Ishikawa (cell line): ENCODE data around the gene RAN.

Experiments used
- CEBPB ChIP-seq: IDR thresholded peaks from 2 replicates; pipeline ENCODE4 v1.6.1; 2012
- EGR1 ChIP-seq: IDR thresholded peaks from 2 replicates; pipeline ENCODE4 v1.6.1; 2012
- EP300 ChIP-seq: IDR thresholded peaks from 2 replicates; pipeline ENCODE4 v1.6.1; 2012; ENCODE audit warnings: borderline replicate concordance
- FOXM1 ChIP-seq: IDR thresholded peaks from 2 replicates; pipeline ENCODE4 v1.6.1; 2012; ENCODE audit warnings: low read depth, borderline replicate concordance
- MAX ChIP-seq: IDR thresholded peaks from 2 replicates; pipeline ENCODE4 v1.6.1; 2012
- RAD21 ChIP-seq: IDR thresholded peaks from 2 replicates; pipeline ENCODE4 v1.6.1; 2012; ENCODE audit warnings: low read depth
- REST ChIP-seq: IDR thresholded peaks from 2 replicates; pipeline ENCODE4 v1.6.1; 2012; ENCODE audit warnings: low read depth, mild to moderate bottlenecking
- TAF1 ChIP-seq: IDR thresholded peaks from 2 replicates; pipeline ENCODE4 v1.6.1; 2012; ENCODE audit warnings: low read depth, mild to moderate bottlenecking
- TCF12 ChIP-seq: IDR thresholded peaks from 2 replicates; pipeline ENCODE4 v1.6.1; 2012; ENCODE audit warnings: low read depth
- TEAD4 ChIP-seq: IDR thresholded peaks from 2 replicates; pipeline ENCODE4 v1.6.1; 2012
- USF1 ChIP-seq: IDR thresholded peaks from 2 replicates; pipeline ENCODE4 v1.6.1; 2012
- YY1 ChIP-seq: IDR thresholded peaks from 2 replicates; pipeline ENCODE4 v1.6.1; 2012; ENCODE audit warnings: low read depth
- ZBTB7A ChIP-seq: IDR thresholded peaks from 2 replicates; pipeline ENCODE4 v1.6.1; 2012; ENCODE audit warnings: low read depth

DNA sequence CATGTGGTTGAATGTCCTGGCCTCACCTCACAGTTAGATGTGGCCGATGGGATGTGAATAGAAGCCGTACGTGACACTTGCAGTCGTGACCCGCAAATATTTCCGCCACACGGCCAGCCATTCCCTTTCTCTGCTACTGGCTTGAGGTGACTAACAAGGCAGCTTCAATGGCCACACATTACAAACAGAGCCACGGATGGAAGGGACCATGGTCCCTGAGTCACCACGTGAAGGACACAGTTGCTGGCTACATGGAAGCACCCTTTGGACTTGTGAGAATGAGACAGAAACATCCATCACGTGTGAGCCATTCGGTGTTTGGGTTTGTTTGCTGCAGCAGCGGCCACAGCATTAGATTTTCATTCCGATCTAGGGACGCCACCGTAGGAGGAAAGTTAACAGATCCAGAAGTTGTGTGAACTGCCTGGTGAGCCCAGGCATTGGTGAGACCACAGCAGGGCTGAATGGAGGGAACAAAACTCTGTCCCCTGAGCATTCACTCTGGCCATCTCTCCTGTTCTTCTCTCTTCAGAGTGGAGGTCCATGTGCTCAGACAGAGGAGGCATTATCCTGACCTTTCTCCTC lies 48.3 kb downstream of the RAN start:
- TF ChIP-seq EP300, result no peak
- no peak for TF ChIP-seq RAD21
- TF ChIP-seq EGR1, result no peak
- TF ChIP-seq MAX, result no peak
- TF ChIP-seq YY1, result no peak
- TF ChIP-seq CEBPB, result no peak
- TF ChIP-seq REST, result no peak
- no peak for TF ChIP-seq USF1
- TF ChIP-seq TAF1, result no peak
- no peak for TF ChIP-seq TEAD4
- no peak for TF ChIP-seq TCF12
- no peak for TF ChIP-seq ZBTB7A
- no peak for TF ChIP-seq FOXM1
